RWPE2 (cell line): ENCODE data around the gene WWOX.
A peak's percentile ranks its signal among the peaks of the same experiment; 100 is the strongest.

Experiments used
- ATAC-seq: fragments of 200-7000 bp; cut with Tn5 transposase; 3 replicates; pipeline ENCODE4 v1.9.1; 2021; ENCODE audit warnings: low read depth
- DNase-seq: peaks from one replicate; pipeline ENCODE4 v3.0.0-alpha.2; 2020; ENCODE audit warnings: low spot score
- H3K27ac ChIP-seq: fragments of 450-650 bp; 2 replicates; pipeline ENCODE4 v1.5.1; 2017; ENCODE audit warnings: mild to moderate bottlenecking; ENCODE audit not compliant: poor library complexity, severe bottlenecking
- H3K27me3 ChIP-seq: fragments of 250-450 bp; sonication (Bioruptor Pico); 2 replicates; pipeline ENCODE4 v1.5.1; 2021; ENCODE audit warnings: mild to moderate bottlenecking, moderate library complexity; ENCODE audit not compliant: insufficient read depth, poor library complexity, severe bottlenecking
- H3K36me3 ChIP-seq: fragments of 250-450 bp; sonication (Bioruptor Pico); 2 replicates; pipeline ENCODE4 v1.5.1; 2020; ENCODE audit warnings: low read depth, mild to moderate bottlenecking, moderate library complexity
- H3K4me1 ChIP-seq: fragments of 250-450 bp; sonication (Bioruptor Pico); 2 replicates; pipeline ENCODE4 v1.5.1; 2021; ENCODE audit warnings: mild to moderate bottlenecking, moderate library complexity; ENCODE audit not compliant: insufficient read depth, poor library complexity, severe bottlenecking
- H3K4me3 ChIP-seq: fragments of 250-450 bp; sonication (Bioruptor Pico); 2 replicates; pipeline ENCODE4 v1.5.1; 2021; ENCODE audit warnings: mild to moderate bottlenecking, moderate library complexity; ENCODE audit not compliant: severe bottlenecking
- H3K9me3 ChIP-seq: fragments of 250-450 bp; sonication (Bioruptor Pico); 2 replicates; pipeline ENCODE4 v1.5.1; 2021; ENCODE audit warnings: mild to moderate bottlenecking, moderate library complexity; ENCODE audit not compliant: severe bottlenecking
- TF ChIP-seq, protein P1 (sequence below): fragments of 450-650 bp; IDR thresholded peaks from one replicate; pipeline ENCODE4 v1.5.1; 2017; ENCODE audit warnings: mild to moderate bottlenecking, moderate library complexity; ENCODE audit not compliant: poor library complexity, severe bottlenecking

WWOX gene

DNA sequence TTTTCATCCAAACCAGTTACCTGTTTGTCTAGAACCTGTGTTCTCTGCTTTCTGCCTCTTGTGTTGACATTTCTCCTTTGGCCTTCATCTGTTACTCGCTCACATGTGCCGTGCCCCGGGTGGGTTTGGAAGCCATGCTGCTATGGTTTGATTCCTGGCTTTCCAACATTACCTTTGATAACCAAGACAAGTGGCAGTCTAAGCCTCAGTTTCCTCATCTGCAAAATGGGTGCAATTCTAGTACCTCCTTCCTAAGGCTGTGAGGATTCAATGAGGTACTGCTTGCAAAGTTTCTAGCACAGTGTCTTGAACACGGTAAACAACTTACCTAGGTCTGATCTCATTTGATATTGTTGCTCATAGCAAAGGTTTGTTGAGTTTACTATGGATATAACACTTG is 665.0 kb downstream of the WWOX start:
- no peak for DNase-seq
- Histone ChIP-seq H3K36me3 (no peaks in the 10 kb centered on the region), H3K27me3 (no peaks in the 10 kb centered on the region), H3K4me3 (no peak overlapping the region), H3K4me1 (no peaks in the 10 kb centered on the region), H3K9me3 (no peaks in the 10 kb centered on the region), H3K27ac (no peak overlapping the region)
- TF ChIP-seq, protein P1, sequence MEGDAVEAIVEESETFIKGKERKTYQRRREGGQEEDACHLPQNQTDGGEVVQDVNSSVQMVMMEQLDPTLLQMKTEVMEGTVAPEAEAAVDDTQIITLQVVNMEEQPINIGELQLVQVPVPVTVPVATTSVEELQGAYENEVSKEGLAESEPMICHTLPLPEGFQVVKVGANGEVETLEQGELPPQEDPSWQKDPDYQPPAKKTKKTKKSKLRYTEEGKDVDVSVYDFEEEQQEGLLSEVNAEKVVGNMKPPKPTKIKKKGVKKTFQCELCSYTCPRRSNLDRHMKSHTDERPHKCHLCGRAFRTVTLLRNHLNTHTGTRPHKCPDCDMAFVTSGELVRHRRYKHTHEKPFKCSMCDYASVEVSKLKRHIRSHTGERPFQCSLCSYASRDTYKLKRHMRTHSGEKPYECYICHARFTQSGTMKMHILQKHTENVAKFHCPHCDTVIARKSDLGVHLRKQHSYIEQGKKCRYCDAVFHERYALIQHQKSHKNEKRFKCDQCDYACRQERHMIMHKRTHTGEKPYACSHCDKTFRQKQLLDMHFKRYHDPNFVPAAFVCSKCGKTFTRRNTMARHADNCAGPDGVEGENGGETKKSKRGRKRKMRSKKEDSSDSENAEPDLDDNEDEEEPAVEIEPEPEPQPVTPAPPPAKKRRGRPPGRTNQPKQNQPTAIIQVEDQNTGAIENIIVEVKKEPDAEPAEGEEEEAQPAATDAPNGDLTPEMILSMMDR: no peak
- no peak for ATAC-seq

DNA sequence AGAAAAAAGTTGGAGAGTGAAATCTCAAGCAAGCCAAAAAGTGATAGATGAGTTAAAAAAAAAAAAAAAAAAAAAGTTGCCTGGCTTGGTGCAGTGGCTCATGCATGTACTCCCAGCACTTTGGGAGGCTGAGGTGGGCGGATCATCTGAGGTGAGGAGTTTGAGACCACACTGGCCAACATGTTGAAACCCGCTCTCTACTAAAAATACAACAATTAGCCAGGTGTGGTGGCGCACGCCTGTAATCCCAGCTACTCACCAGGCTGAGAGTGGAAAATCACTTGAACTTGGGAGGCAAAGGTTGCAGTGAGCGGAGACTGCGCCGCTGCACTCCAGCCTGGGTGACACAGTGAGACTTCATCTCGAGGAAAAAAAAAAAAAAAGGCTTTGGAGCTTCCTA is 668.8 kb downstream of the WWOX start:
- H3K36me3 ChIP-seq: no peaks in the 10 kb centered on the region
- DNase-seq (no peak), ATAC-seq (no peak)
- H3K9me3 ChIP-seq: no peaks in the 10 kb centered on the region
- no peak overlapping the region for H3K4me3 ChIP-seq
- no peak overlapping the region for H3K27ac ChIP-seq
- TF ChIP-seq, protein P1: no peak
- H3K27me3 ChIP-seq: no peaks in the 10 kb centered on the region
- H3K4me1 ChIP-seq: no peaks in the 10 kb centered on the region

DNA sequence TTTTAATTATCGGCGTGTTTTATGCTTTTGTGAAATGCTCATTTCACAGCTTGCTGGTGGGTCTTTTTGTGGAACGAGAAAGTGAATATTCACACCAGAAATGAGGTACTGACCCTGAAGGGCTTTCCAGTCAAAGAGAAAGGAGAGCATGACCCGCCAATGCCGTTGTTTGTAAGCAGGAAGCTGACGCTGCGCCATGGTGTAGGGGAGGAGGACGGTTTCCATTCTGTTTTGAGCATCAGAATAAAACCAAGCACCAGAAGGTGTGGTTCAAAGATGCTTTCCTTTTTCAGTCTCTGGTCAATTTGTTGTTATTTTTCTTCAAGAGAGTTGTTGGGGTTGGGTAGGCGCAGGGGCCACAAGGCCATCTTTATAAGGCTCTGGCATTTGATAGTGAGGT is 669.3 kb downstream of the WWOX start:
- Histone ChIP-seq H3K27me3 (no peaks in the 10 kb centered on the region), H3K36me3 (no peaks in the 10 kb centered on the region), H3K4me1 (no peaks in the 10 kb centered on the region), H3K9me3 (no peaks in the 10 kb centered on the region), H3K27ac (no peak overlapping the region), H3K4me3 (no peak overlapping the region)
- TF ChIP-seq, protein P1: no peak
- ATAC-seq (no peak), DNase-seq (no peak)

DNA sequence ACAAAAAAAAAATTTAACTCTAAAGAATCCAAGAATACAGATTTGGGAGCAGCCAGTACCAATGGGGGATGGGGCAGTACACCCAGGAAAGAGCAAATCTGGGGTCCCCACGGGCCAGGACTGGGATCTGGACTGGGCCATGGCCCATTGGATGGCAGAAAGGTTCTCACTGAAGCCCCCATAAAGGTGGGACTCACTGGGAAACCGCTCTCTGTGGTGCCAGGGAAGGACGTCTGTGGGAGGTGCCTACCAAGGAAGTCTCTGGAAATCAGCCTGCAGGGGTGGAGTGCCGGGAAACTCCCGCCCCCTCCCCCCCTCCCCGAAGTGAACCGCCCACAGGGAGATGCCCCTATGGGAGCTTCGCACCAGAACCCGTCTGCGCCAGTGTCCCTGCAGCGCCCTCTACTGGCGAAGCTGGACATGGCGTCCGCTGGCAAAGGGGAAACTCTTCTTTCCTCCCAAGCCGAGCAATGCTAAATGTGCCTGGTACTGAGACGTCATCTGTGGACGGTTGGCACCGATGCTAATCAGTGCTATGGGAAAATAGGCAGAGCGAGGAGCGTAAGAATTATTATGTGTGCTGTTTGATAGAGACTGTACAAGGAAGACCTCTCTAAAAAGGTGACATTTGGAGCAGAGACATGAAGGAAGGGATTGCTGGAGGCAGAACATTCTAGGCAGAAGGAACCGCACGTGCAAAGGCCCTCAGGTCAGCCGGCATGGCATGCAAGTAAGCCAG is 671.1 kb downstream of the WWOX start:
- Histone ChIP-seq H3K4me1 (no peaks in the 10 kb centered on the region), H3K36me3 (no peaks in the 10 kb centered on the region), H3K9me3 (no peaks in the 10 kb centered on the region), H3K27ac (no peak overlapping the region), H3K27me3 (no peaks in the 10 kb centered on the region), H3K4me3 (no peak overlapping the region)
- TF ChIP-seq, protein P1: peak; percentile 63
- DNase-seq: no peak
- ATAC-seq: 0 out of 3 replicates have a peak, but pooled peaks have one; percentile 12

DNA sequence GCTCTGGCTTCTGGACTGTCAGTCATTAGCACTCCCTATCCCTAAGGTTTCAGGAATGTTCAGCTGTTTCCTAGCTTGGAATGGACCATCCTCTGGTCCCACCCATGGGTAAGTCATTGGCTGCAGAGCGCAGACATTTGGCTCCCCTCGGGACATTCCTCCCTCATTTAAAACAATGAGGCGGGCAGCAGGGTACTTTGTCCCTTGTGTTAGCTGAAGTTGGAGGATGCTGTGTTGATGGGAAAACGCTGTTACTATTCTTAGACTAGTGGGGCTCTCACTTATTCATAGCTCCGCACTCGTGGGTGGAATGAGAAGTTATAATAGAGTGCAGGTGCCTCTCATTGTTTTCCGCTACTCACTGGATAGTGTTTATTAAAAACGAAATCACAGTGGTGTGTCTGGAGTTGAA is 673.8 kb downstream of the WWOX start:
- DNase-seq: no peak
- H3K27ac ChIP-seq: no peak overlapping the region
- no peaks in the 10 kb centered on the region for H3K4me1 ChIP-seq
- H3K27me3 ChIP-seq: no peaks in the 10 kb centered on the region
- ATAC-seq: no peak
- no peaks in the 10 kb centered on the region for H3K9me3 ChIP-seq
- TF ChIP-seq, protein P1: no peak
- H3K4me3 ChIP-seq: no peak overlapping the region
- no peaks in the 10 kb centered on the region for H3K36me3 ChIP-seq
